ENCODE data around the gene DAG1.

DAG1 gene

GRCh38 chr3:49518441-49518840, 48.4 kb downstream of the DAG1 start:
- no peak for FAIRE-seq

- FAIRE-seq, result no peak
Measured at GRCh38 chr3:49519296-49519695, 49.2 kb downstream of the DAG1 start.

GRCh38 chr3:49519916-49520385, 49.9 kb downstream of the DAG1 start:
- FAIRE-seq, result no peak

GRCh38 chr3:49523756-49524747, 54.0 kb downstream of the DAG1 start:
- FAIRE-seq, result no peak

GRCh38 chr3:49529567-49529966, 59.5 kb downstream of the DAG1 start:
- FAIRE-seq, result no peak

- no peak for FAIRE-seq
Measured at GRCh38 chr3:49530231-49530630, 60.2 kb downstream of the DAG1 start.

GRCh38 chr3:49530701-49531100, 60.6 kb downstream of the DAG1 start:
- FAIRE-seq, result no peak

- no peak for FAIRE-seq
Measured at GRCh38 chr3:49531218-49531617, 61.2 kb downstream of the DAG1 start.

- no peak for FAIRE-seq
Measured at GRCh38 chr3:49531715-49532114, 61.6 kb downstream of the DAG1 start.

GRCh38 chr3:49533031-49533430, 63.0 kb downstream of the DAG1 start:
- FAIRE-seq, result no peak

GRCh38 chr3:49533786-49534519, 63.9 kb downstream of the DAG1 start:
- FAIRE-seq, result no peak

GRCh38 chr3:49534581-49535441, 64.7 kb downstream of the DAG1 start:
- FAIRE-seq, result no peak

GRCh38 chr3:49535971-49536874, 66.2 kb downstream of the DAG1 start:
- FAIRE-seq, result no peak

- FAIRE-seq, result no peak
Measured at GRCh38 chr3:49536875-49537533, 66.9 kb downstream of the DAG1 start.

GRCh38 chr3:49539659-49540560, 69.8 kb downstream of the DAG1 start:
- FAIRE-seq, result no peak

- FAIRE-seq, result no peak
Measured at GRCh38 chr3:49552087-49552486, 82.0 kb downstream of the DAG1 start.

- FAIRE-seq, result no peak
Measured at GRCh38 chr3:49553324-49553691, 83.2 kb downstream of the DAG1 start.

GRCh38 chr3:49553692-49554632, 83.9 kb downstream of the DAG1 start, which contains the start of gene BSN:
Gene BSN (plus strand): TSS chr3:49554477. CDS start chr3:49554603, 126 bp downstream.
- no peak for FAIRE-seq

All from colon (tissue), 2 donors.